Activated T-helper 2 cell treated with anti-CD3 and anti-CD28 coated beads, Interferon-gamma antibody, Interleukin-2, Interleukin-4, amounts not matched to agents 10 μg/mL and 5 μg/mL and 100 μg/mL, durations not matched to agents 14 hours and 24 hours and 36 hours (primary cell): ENCODE measurements around the gene GALNT12. TPM values are rescaled to one million over a fixed set of nuclear protein-coding genes. Genes with fewer than 3 reads are reported as not detected.

ENCODE experiments used
- DNase-seq: peaks from one replicate; pipeline ENCODE4 v3.0.0; 2021; ENCODE audit warnings: low spot score
- H3K27ac Mint-ChIP-seq: one replicate; pipeline ENCODE4 v1.8.0; 2021; ENCODE audit warnings: mixed read lengths
- H3K27me3 Mint-ChIP-seq: one replicate; pipeline ENCODE4 v1.8.0; 2021; ENCODE audit warnings: low read depth, mixed read lengths
- H3K36me3 Mint-ChIP-seq: one replicate; pipeline ENCODE4 v1.8.0; 2021; ENCODE audit warnings: low read depth, mixed read lengths
- H3K4me1 Mint-ChIP-seq: one replicate; pipeline ENCODE4 v1.8.0; 2021; ENCODE audit warnings: low read depth, mixed read lengths
- H3K4me3 Mint-ChIP-seq: one replicate; pipeline ENCODE4 v1.8.0; 2021; ENCODE audit warnings: low read depth, mild to moderate bottlenecking, moderate library complexity, mixed read lengths
- H3K9me3 Mint-ChIP-seq: one replicate; pipeline ENCODE4 v1.8.0; 2021; ENCODE audit warnings: mixed read lengths
- intact Hi-C: fragments of 100-400 bp; cut with micrococcal nuclease; formaldehyde crosslinking; loops from one replicate; pipeline ENCODE4 v1.15.1; 2023
- total RNA-seq: library from RNA; stranded (reverse); gene quantifications from 2 replicates; pipeline ENCODE4 v1.2.3, GENCODE V29; 2022

The GALNT12 gene
- total RNA-seq, 1 donor from 2014 or later = 2.8 TPM

- H3K4me3 Mint-ChIP-seq = no peak overlapping the region
- DNase-seq = no peak
- H3K4me1 Mint-ChIP-seq = peaks cover 7% of the 10 kb centered on the region
- peaks cover 2% of the 10 kb centered on the region for H3K27me3 Mint-ChIP-seq
- H3K9me3 Mint-ChIP-seq = no peaks in the 10 kb centered on the region
- peaks cover 2% of the 10 kb centered on the region for H3K36me3 Mint-ChIP-seq
- intact Hi-C loops = no loop called here
- no peak overlapping the region for H3K27ac Mint-ChIP-seq
Measured at GRCh38 chr9:98815391-98815951, 8.0 kb downstream of the GALNT12 start.

DNA sequence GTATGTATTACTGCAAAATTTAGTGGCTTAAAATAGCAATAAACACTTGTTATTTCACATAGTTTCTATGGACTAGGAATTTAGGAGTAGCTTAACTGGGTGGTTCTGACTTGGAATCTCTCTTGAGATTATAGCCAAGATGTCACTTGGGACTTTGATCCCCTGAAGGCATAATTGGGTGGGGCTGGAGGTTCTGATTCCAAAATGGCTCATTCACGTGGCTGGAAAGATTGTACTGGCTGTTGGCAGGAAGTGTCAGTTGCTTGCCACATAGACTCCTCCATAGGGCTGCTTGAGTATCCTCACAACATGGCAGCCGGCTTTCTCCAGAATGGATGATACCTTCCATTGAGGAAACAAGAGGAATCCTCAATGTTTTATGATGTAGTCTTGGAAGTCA, 11.3 kb downstream of the GALNT12 start:
- Mint-ChIP-seq H3K9me3 (no peaks in the 10 kb centered on the region), H3K36me3 (no peaks in the 10 kb centered on the region), H3K4me1 (no peaks in the 10 kb centered on the region), H3K27me3 (no peaks in the 10 kb centered on the region), H3K27ac (no peak overlapping the region), H3K4me3 (no peak overlapping the region)
- intact Hi-C loops = no loop called here
- DNase-seq = no peak

GRCh38 chr9:98819231-98819630, 11.8 kb downstream of the GALNT12 start:
- no peaks in the 10 kb centered on the region for H3K36me3 Mint-ChIP-seq
- H3K27ac Mint-ChIP-seq = no peak overlapping the region
- intact Hi-C loops = no loop called here
- no peaks in the 10 kb centered on the region for H3K4me1 Mint-ChIP-seq
- no peaks in the 10 kb centered on the region for H3K9me3 Mint-ChIP-seq
- no peaks in the 10 kb centered on the region for H3K27me3 Mint-ChIP-seq
- H3K4me3 Mint-ChIP-seq = no peak overlapping the region
- no peak for DNase-seq

GRCh38 chr9:98821831-98822230, 14.4 kb downstream of the GALNT12 start:
- no peak overlapping the region for H3K4me3 Mint-ChIP-seq
- no peaks in the 10 kb centered on the region for H3K4me1 Mint-ChIP-seq
- H3K27me3 Mint-ChIP-seq = no peaks in the 10 kb centered on the region
- no peaks in the 10 kb centered on the region for H3K36me3 Mint-ChIP-seq
- no peaks in the 10 kb centered on the region for H3K9me3 Mint-ChIP-seq
- intact Hi-C loops = no loop called here
- DNase-seq = no peak
- no peak overlapping the region for H3K27ac Mint-ChIP-seq

DNA sequence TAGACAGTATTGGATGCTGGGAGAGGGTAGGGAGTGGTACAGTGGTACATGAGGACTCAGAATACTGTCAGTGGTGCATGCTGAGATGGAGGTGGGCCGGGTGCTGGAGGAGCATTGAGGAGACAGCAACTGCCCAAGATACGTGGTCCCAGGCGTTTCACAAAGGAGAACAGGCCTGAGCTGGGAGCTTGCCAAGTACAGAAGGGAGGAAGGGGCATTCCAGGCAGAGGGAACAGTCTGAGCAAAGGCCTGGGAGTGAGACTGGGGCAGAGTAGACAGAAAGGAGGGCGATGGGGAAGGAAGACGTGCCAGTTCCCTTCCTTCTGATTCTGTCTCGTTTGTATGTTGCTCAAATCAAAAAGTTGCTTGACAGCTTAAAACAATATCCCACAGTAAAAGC, 15.2 kb downstream of the GALNT12 start:
- Mint-ChIP-seq H3K27ac (no peak overlapping the region), H3K36me3 (no peaks in the 10 kb centered on the region), H3K27me3 (no peaks in the 10 kb centered on the region), H3K4me3 (no peak overlapping the region), H3K4me1 (no peaks in the 10 kb centered on the region), H3K9me3 (no peaks in the 10 kb centered on the region)
- intact Hi-C loops = no loop called here
- no peak for DNase-seq

GRCh38 chr9:98823666-98824334, 16.3 kb downstream of the GALNT12 start:
- H3K36me3 Mint-ChIP-seq = no peaks in the 10 kb centered on the region
- intact Hi-C loops = no loop called here
- no peaks in the 10 kb centered on the region for H3K27me3 Mint-ChIP-seq
- no peak overlapping the region for H3K4me3 Mint-ChIP-seq
- DNase-seq = no peak
- no peaks in the 10 kb centered on the region for H3K4me1 Mint-ChIP-seq
- H3K9me3 Mint-ChIP-seq = no peaks in the 10 kb centered on the region
- no peak overlapping the region for H3K27ac Mint-ChIP-seq

DNA sequence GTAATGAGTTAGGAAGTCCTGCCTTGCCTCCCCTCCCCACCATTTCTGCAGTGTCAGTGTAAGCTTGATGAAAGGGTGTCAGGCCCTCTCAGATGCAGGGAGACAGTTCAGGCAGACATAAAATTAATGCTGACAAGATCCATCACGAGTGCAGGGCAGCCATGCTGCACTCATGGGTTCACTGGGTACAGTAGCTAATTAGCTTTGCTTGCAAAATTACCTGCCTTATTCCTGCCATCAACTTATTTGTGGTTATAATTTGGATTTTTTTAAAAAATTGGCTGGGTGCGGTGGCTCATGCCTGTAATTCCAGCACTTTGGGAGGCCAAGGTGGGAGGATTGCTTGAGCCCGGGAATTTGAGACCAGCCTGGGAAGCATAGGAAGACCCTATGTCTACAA, 17.9 kb downstream of the GALNT12 start:
- Mint-ChIP-seq H3K36me3 (no peaks in the 10 kb centered on the region), H3K4me1 (no peaks in the 10 kb centered on the region), H3K27ac (no peak overlapping the region), H3K4me3 (no peak overlapping the region), H3K27me3 (no peaks in the 10 kb centered on the region), H3K9me3 (no peaks in the 10 kb centered on the region)
- intact Hi-C loops = no loop called here
- DNase-seq = no peak

DNA sequence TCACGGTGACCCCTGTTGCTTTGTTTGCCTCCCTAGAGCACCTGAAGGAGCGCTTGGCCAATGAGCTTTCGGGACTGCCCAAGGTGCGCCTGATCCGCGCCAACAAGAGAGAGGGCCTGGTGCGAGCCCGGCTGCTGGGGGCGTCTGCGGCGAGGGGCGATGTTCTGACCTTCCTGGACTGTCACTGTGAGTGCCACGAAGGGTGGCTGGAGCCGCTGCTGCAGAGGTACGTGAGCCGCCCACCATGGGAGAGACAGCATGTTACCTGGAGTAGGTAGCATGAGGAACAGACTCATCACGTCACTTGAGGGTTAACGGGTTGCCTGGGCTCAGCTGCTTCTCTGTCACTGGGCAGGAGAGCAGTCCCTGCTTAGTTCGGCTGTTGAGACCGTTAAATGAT, 19.2 kb downstream of the GALNT12 start:
- no peaks in the 10 kb centered on the region for H3K4me1 Mint-ChIP-seq
- H3K27ac Mint-ChIP-seq = no peak overlapping the region
- DNase-seq = no peak
- H3K9me3 Mint-ChIP-seq = no peaks in the 10 kb centered on the region
- H3K4me3 Mint-ChIP-seq = no peak overlapping the region
- no peaks in the 10 kb centered on the region for H3K27me3 Mint-ChIP-seq
- intact Hi-C loops = no loop called here
- no peaks in the 10 kb centered on the region for H3K36me3 Mint-ChIP-seq

DNA sequence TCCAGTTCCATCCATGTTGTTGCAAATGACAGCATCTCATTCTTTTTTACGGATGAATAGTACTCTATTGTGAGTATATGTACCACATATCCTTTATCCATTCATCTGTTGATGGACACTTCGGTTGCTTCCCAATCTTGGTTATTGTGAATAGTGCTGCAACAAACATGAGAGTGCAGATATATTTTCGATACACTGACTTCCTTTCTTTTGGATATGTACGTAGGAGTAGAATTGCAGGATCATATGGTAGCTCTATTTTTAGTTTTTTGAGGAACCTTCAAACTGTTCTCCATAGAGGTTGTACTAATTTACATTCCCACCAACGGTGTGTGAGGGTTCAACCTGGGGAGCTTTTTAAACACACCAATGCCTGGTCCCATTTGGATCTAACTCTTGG, 22.3 kb downstream of the GALNT12 start:
- Mint-ChIP-seq H3K27ac (no peak overlapping the region), H3K27me3 (no peaks in the 10 kb centered on the region), H3K9me3 (no peaks in the 10 kb centered on the region), H3K4me1 (no peaks in the 10 kb centered on the region), H3K36me3 (no peaks in the 10 kb centered on the region), H3K4me3 (no peak overlapping the region)
- intact Hi-C loops = no loop called here
- no peak for DNase-seq

GRCh38 chr9:98830554-98830953, 23.1 kb downstream of the GALNT12 start:
- no peaks in the 10 kb centered on the region for H3K4me1 Mint-ChIP-seq
- no peaks in the 10 kb centered on the region for H3K27me3 Mint-ChIP-seq
- DNase-seq = no peak
- no peak overlapping the region for H3K27ac Mint-ChIP-seq
- no peaks in the 10 kb centered on the region for H3K9me3 Mint-ChIP-seq
- intact Hi-C loops = no loop called here
- H3K4me3 Mint-ChIP-seq = no peak overlapping the region
- H3K36me3 Mint-ChIP-seq = no peaks in the 10 kb centered on the region

DNA sequence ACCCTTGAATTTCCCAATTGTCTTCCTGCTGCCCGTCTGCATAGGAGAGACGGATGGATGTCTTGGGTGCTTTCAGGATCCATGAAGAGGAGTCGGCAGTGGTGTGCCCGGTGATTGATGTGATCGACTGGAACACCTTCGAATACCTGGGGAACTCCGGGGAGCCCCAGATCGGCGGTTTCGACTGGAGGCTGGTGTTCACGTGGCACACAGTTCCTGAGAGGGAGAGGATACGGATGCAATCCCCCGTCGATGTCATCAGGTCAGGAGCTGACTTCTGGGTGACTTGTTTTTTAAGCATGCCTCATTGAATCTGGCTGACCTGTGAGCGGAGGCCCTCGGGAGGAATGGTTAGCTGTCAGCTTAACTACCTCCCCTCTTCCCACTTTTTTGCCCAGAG, 24.2 kb downstream of the GALNT12 start:
- Mint-ChIP-seq H3K27me3 (no peaks in the 10 kb centered on the region), H3K36me3 (no peaks in the 10 kb centered on the region), H3K27ac (no peak overlapping the region), H3K9me3 (no peaks in the 10 kb centered on the region), H3K4me3 (no peak overlapping the region), H3K4me1 (no peaks in the 10 kb centered on the region)
- intact Hi-C loops = no loop called here
- DNase-seq = no peak

DNA sequence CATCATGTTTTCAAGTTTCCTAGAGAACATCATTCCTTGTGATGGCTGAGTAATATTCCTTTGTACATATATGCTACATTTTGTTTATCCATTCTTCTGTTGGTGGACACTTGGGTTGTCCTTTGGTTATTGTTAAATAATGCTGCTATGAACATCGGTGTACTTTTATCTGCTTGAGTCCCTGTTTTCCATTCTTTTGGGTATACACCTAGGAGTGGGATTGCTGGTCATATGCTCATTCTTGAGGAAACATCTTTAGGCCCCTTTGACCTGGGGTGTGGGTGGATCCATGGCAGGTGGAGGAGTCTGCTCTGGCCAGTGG, 25.3 kb downstream of the GALNT12 start:
- H3K27ac Mint-ChIP-seq = no peak overlapping the region
- intact Hi-C loops = no loop called here
- H3K36me3 Mint-ChIP-seq = no peaks in the 10 kb centered on the region
- no peaks in the 10 kb centered on the region for H3K27me3 Mint-ChIP-seq
- no peak overlapping the region for H3K4me3 Mint-ChIP-seq
- no peaks in the 10 kb centered on the region for H3K9me3 Mint-ChIP-seq
- no peak for DNase-seq
- H3K4me1 Mint-ChIP-seq = no peaks in the 10 kb centered on the region

DNA sequence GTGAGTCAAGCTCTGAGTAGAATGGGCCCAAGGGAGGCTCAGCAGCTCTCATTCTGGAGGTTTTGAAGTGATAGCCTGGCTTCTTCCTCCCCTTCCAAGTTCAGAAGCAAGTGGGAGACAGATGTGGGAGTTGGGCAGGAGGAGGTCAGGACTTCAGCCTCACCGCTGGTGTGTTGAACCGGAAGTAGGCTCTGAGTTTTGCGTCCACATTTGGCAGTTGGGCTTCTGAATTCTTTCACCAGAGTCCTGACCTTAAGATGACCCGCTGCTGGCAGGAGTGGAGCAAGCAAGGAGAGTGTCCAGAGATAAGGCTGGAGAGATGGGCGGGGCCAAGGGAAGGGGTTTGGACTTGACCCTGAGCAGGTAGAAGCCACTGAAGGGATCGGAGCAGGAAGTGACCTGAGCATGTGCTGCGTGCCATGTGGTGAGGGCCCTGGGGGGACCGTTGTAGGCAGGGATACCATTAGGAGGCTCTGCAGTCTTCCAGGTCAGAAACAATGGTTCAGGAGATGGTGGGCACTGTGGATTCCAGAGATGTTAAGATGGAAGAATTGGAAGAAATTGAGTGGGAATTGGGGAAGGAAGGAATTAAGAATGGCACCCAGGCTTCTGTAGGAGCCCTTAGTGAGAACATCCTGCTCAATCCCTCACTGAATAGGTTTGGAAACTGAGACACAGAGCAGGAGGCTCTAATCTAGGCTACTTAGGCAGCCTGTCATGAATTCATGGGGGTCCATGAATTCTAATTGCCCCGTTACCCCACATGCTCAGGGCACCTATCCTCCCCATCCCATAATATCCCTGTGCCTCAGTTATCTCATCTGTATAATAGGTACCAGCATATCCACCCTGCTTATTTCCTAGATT, 25.9 kb downstream of the GALNT12 start:
- no peaks in the 10 kb centered on the region for H3K36me3 Mint-ChIP-seq
- no peaks in the 10 kb centered on the region for H3K9me3 Mint-ChIP-seq
- H3K4me3 Mint-ChIP-seq = no peak overlapping the region
- H3K27me3 Mint-ChIP-seq = no peaks in the 10 kb centered on the region
- H3K4me1 Mint-ChIP-seq = no peaks in the 10 kb centered on the region
- DNase-seq = no peak
- no peak overlapping the region for H3K27ac Mint-ChIP-seq
- intact Hi-C loops = no loop called here
